GM19023 (cell line): ENCODE measurements around the gene SHANK1.
"Not testable (repeated sequence)": the region's sequence is repeated elsewhere in the genome, so short reads cannot be mapped to it uniquely, and the experiment has no call there.

Experiments used
- ATAC-seq: cut with Tn5 transposase; IDR thresholded peaks from one replicate; pipeline ENCODE4 v1.9.1; 2021; ENCODE audit warnings: mild to moderate bottlenecking, moderate library complexity; ENCODE audit not compliant: unreplicated experiment

Gene SHANK1

DNA sequence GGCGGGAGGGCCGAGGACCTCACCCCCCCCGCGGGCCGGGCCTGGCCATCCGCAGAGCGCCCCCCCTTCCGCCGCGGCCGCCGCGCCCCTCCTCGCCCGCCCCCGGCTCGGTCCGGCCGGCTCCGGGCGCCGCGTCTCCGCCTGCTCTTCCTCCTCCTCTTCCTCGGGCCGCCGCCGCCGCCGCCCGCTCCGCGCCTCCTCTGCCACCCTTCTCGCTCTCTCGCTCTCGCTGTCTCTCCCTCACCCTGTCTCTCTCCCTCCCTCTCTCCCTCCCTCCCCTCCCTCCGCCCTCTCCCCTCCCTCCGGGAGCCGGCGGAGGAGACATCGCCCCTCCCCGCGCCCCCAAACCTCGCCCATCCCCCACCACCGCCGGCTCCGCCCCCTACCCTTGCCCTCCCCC is at the start of gene SHANK1:
SHANK1 (minus strand) TSS at position 237 of the 400 bp plus-strand sequence. CDS start 2,883 bp downstream, outside the sequence.
- ATAC-seq, result no peak

DNA sequence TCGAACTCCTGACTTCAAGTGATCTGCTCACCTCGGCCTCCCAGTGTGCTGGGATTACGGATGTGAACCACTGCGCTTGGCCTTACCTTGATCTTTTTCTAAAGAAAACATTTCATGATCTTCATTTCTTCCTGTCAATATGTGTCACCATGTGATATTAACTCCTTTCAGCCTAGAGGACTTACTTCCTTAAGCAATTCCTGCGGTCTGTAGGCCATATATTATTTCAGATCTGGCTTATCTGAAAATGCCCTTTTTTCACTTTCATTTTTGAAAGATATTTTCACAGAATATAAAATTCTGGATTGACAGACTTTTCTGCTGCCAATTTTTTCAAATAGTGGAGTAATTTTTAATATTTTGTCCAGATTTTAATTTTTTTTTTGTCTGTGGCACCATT is 48.7 kb upstream of the SHANK1 start:
- ATAC-seq, result no peak

- ATAC-seq, result not testable (repeated sequence)
Measured at GRCh38 chr19:50767263-50767662, 47.7 kb upstream of the SHANK1 start.

DNA sequence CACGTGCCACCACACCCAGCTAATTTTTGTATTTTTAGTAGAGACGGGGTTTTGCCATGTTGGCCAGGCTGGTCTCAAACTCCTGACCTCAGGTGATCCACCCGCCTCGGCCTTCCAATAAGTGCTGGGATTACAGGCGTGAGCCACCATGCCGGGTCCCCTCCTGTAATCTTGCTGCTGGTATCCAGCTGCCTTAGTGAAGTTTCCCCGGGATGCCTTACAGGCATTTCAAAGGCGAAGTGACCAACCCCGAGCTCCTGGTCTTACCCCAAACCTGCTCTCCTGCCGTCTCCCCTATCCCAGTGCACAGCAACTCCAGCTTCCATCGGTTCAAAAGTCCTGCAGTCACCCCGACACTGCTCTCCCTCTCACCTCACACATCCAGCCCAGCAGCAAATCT is 47.1 kb upstream of the SHANK1 start:
- not testable (repeated sequence) for ATAC-seq

GRCh38 chr19:50764409-50764808 is 44.8 kb upstream of the SHANK1 start:
- ATAC-seq, result no peak

DNA sequence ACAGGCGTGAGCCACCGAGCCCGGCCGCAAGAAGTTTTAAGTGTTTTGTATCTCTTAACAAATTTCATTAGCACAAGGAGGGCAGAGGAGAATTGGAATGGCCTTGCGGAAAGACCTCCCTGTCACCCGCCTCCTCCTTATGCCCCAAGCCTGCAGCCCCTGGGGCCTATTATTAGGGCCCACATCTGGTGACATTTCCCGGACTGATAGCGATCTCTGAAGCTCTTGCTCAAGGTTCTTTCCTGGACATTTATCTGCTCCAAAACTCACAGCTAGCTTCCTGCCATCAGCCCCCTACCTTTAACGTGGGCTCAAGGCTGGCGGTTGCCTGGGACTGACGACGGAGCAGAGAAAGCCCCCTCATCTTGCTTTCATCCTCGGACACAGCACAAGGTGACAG is 43.9 kb upstream of the SHANK1 start:
- ATAC-seq, result not testable (repeated sequence)

DNA sequence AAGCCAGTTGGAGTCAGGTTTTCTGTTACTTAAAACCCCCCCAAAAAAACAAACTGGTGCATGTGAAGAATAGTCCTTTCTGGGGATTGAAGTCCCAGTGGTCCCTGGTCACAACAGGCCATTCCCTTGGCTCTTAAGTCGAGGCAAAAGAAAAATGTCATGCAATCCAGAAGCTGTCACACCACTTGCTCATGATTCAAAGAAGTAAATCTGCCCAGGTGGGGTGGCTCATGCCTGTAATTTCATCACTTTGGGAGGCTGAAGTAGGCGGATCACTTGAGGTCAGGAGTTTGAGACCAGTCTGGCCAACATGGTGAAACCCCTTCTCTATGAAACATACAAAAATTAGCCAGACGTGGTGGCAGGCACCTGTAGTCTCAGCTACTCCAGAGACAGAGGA is 41.9 kb upstream of the SHANK1 start:
- ATAC-seq, result not testable (repeated sequence)

DNA sequence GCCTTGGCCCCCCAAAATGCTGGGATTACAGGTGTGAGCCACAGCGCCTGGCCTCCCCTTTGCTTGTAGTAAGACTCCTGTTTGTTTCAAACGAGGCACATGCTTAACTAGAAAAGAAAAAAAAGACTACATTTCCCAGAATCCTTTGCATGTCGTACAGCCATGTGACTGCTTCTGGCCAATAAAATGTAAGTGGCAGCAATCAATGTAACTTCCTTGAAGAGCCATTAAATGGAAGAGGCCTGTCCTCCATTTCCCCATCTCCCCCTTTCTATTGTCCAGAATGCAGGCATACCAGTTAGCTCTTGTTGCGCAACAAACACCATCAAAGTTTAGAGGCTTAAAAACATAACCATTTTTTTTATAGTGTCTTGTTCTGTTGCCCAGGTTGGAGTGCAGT is 40.3 kb upstream of the SHANK1 start:
- ATAC-seq, result no peak

DNA sequence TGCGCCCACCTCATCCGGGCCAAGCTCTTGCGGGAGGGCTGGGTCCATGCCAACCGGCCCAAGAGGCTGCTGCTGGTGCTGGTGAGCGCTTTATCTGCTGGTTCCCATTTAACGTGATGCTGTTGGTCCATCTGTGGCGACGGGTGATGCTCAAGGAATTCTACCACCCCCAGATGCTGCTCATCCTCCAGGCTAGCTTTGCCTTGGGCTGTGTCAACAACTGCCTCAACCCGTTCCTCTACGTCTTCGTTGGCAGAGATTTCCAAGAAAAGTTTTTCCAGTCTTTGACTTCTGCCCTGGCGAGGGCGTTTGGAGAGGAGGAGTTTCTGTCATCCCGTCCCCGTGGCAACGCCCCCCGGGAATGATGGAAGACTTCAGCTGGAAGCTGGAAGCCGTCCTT is 39.5 kb upstream of the SHANK1 start:
- ATAC-seq, result not testable (repeated sequence)

DNA sequence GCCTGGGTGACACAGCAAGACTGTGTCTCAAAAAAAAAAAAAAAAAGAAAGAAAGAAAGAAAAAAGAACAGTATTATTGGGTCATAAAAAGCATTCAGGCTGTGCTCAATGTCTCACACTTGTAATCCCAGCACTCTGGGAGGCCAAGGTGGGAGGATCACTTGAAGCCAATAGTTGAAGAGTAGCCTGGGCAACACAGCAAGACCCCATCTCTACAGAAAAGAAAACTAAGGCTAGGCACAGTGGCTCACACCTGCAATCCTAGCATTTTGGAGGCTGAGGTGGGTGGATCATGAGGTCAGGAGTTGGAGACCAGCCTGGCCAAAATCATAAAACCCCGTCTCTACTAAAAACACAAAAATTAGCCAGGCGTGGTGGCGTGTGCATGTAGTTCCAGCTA is 38.0 kb upstream of the SHANK1 start:
- not testable (repeated sequence) for ATAC-seq

DNA sequence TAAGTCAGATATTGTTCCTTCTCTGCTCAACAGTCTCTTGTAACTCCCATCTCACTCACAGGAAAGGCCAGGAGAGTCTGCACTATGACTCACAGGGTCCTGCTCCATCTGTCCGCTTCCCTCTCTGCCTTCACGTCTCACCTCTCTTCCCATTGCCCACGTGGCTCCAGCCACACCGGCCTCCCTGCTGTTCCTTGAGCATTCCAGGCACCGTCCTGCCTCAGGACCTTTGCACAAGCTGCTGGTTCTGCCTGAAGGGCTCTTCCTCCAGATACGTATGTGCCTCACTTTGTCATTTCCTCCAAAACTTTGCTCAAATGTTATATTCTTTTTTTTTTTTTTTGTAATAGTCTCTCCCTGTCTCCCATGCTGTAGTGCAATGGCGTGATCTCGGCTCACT is 36.6 kb upstream of the SHANK1 start:
- not testable (repeated sequence) for ATAC-seq

DNA sequence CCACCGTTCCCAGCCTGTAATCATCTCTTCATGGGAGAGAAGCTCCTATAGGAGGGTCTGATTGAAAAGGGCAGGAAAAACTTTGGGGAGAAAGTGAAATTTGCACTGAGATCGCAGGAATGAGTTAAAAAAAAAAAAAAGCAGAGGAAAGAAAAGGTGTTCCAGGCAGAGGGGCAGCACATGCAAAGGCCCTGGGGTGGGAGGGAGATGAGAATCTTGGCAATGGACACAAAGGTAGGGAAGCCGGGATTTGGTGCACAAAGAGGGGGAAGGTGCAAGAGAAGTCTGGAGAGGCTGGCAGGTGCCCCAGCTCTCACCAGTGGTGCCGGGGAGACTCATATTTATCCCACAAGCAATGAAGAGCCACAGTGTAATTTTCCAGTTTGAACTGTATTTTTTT is 34.3 kb upstream of the SHANK1 start:
- no peak for ATAC-seq

DNA sequence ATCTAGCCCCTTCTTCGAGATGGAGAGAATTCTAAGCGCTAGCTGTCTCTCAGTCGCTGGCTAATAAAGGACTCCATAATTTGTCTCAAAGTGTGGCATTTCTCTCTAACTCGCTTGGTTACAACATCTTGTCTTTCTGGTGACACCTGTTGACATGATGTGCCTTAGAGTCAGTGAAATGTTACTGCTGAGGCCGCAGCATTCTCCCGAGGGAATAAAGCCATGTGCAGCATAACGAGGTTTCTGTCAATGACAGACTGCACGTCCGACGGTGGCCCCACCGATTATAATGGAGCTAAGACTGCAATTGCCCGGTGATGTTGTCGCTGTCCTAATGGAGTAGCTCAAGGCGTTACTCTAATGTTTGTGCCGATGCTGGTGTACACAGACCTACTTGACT is 30.4 kb upstream of the SHANK1 start:
- ATAC-seq, result no peak

GRCh38 chr19:50749490-50749889 is 29.9 kb upstream of the SHANK1 start:
- no peak for ATAC-seq

DNA sequence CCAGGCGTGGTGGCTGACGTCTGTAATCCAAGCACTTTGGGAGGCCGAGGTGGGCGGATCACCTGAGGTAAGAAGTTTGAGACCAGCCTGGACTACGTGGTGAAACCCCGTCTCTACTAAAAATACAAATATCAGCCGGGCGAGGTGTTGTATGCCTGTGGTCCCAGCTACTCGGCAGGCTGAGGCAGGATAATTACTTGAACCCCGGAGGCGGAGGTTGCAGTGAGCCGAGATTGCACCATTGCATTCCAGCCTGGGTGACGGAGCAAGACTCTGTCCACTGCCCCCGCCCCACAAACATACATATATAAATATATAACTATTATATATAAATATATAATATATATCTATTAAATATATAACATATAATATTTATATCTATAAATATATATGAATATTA is 27.5 kb upstream of the SHANK1 start:
- ATAC-seq, result not testable (repeated sequence)

- ATAC-seq, result no peak
Measured at GRCh38 chr19:50745221-50745620, 25.6 kb upstream of the SHANK1 start.

DNA sequence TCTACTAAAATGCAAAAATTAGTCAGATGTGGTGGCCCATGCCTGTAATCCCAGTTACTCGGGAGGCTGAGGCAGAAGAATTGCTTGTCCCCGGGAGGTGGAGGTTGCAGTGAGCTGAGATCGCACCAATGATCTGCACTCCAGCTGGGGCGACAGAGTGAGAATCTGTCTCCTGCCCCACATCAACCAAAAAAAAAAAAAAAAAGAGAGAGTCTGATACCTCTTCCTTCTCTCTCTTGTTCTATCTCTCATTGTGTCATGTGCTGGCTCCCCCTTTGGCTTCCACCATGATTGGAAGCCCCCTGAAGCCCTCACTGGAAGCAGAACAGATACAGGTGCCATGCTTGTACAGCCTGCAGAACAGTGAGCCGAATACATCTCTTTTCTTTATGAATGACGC is 23.9 kb upstream of the SHANK1 start:
- no peak for ATAC-seq

DNA sequence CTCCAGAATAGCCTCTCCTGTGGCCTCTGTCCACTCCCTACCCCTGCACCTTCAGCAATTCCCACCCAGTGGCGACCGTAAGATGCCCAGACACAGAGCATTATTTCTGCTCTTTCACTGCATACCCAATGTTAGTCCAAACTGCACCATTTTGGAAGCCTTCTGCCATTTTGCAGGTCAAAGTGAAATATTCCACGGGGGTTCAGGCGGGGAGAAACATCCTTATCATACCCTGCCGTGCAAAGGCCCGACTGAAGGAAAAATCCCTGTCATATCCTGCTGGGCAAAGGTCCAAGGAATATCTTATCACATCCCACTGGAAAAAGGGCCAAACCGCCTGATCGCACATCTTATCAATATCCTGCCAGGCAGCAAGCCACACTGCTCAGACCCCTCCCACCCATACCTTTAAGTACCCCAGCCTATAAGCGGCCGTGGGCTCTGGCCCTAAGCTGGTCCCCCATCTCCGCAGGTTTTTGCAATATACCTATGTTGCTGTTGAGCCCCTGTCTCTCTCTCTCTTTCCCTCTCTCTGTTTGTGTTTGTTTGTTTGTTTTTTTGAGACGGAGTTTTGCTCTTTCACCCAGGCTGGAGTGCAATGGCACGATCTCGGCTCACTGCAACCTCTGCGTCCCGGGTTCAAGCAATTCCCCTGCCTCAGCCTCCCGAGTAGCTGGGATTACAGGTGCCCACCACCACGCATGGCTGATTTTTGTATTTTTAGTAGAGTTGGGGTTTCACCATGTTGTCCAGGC is 21.8 kb upstream of the SHANK1 start:
- ATAC-seq, result no peak

DNA sequence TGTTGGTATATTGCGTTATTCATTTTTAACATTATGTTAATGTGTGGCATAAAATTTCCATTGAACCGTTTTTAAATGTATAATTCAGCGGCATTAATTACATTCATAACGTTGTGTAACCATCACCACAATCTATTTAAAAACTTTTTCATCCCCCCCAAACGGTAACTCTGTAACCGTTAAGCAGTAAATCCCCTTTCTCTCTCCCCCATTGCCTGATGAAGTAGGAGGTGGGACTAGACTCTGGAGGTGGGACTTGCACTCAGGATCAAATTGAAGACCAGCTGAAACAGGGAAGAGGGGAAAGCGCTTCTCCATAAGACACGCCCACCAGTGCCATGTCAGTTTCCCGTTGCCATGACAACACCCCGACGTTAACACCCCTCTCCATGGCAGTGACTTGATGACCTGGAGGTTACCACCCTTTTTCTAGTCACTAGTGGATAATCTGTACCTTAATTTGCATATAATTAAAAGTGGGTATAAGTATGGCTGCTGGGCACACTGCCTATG is 20.4 kb upstream of the SHANK1 start:
- ATAC-seq, result no peak

GRCh38 chr19:50739132-50739913 is 19.7 kb upstream of the SHANK1 start:
- no peak for ATAC-seq

DNA sequence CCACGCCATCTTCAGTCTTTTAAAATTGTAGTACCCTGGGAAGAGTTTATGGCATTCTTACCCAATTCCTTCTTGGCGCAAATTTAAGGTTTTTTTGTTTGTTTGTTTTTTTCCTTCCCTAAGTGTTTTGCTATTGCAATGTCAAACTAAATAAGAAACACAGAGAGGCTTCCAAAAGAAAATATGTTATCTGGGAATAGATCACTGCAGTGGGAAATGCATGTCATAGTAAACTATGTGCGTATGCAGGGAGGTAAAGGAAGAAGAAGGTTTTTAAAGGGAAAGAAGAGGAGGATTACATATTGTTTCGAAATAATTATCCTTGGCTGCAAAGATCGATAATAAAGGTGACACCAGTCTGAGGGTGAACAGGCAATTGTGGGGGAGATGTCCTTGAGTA is 16.7 kb upstream of the SHANK1 start:
- no peak for ATAC-seq

DNA sequence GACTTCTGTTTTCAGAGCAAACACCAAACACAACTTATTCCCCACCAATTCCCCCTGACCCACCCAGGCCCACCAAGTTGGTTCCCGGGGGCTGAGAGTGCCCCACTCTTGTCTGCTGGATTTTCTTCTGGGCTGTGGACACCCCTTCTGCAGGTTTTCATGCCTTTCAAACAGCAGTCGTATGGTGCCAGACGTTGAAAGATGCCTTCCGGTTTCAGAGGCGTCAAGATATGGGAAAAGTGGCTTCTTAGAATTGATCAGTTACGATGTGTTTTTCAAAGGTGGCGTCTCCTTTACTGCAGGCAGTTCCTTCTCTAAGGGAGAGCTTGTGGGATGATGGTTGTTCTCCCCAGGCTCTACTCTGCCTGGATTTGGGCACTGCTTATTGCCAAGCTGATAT is 16.3 kb upstream of the SHANK1 start:
- ATAC-seq, result no peak
